Stimulated activated CD4-positive, alpha-beta T cell treated with anti-CD3 and anti-CD28 coated beads, Interleukin-1b, Interleukin-23, amount 100 ng/mL, for 4 hours (primary cell): Measurements from ENCODE around the gene FAM161A.
"Not testable (repeated sequence)": the region's sequence is repeated elsewhere in the genome, so short reads cannot be mapped to it uniquely, and the experiment has no call there.

Experiments
- DNase-seq, 2 donors: peaks; one replicate each; pipeline ENCODE4 v3.0.0-alpha.2; 2020; ENCODE audit warnings: low read depth in 2 of 2

FAM161A gene

GRCh38 chr2:61853847-61854563 is at the start of gene FAM161A:
FAM161A (minus strand) TSS chr2:61854060; CDS start chr2:61854041, 19 bp downstream.
- DNase-seq = peak; percentile 47 to 70

- DNase-seq = no peak
Measured at GRCh38 chr2:61900281-61900680, 46.4 kb upstream of the FAM161A start.

GRCh38 chr2:61898810-61899209 is 45.0 kb upstream of the FAM161A start:
- DNase-seq = no peak

- DNase-seq = peak; percentile 88
Measured at GRCh38 chr2:61888267-61889055, 34.6 kb upstream of the FAM161A start, which contains the start of gene CCT4. CCT4 (minus strand) TSS chr2:61888656; CDS start chr2:61888507, 149 bp downstream.

GRCh38 chr2:61887717-61888266 is 33.9 kb upstream of the FAM161A start:
- no peak for DNase-seq

GRCh38 chr2:61885896-61886603 is 32.2 kb upstream of the FAM161A start:
- no peak for DNase-seq

GRCh38 chr2:61882850-61883249 is 29.0 kb upstream of the FAM161A start:
- DNase-seq = no peak

- not testable (repeated sequence) for DNase-seq
Measured at GRCh38 chr2:61879351-61879750, 25.5 kb upstream of the FAM161A start.

GRCh38 chr2:61878761-61879160 is 24.9 kb upstream of the FAM161A start:
- DNase-seq = no peak

GRCh38 chr2:61877571-61878245 is 23.8 kb upstream of the FAM161A start:
- no peak for DNase-seq

GRCh38 chr2:61876400-61876799 is 22.5 kb upstream of the FAM161A start:
- no peak for DNase-seq

- not testable (repeated sequence) for DNase-seq
Measured at GRCh38 chr2:61866482-61867089, 12.7 kb upstream of the FAM161A start.

- no peak for DNase-seq
Measured at GRCh38 chr2:61862085-61862484, 8.2 kb upstream of the FAM161A start.

- no peak for DNase-seq
Measured at GRCh38 chr2:61857224-61857623, 3.4 kb upstream of the FAM161A start.

- no peak for DNase-seq
Measured at GRCh38 chr2:61855318-61855613, 1.4 kb upstream of the FAM161A start.

- peak; percentile 71 to 82 for DNase-seq
Measured at GRCh38 chr2:61854564-61855317, 881 bp upstream of the FAM161A start.

GRCh38 chr2:61853086-61853846 is 594 bp downstream of the FAM161A start:
- DNase-seq = no peak

- DNase-seq = not testable (repeated sequence)
Measured at GRCh38 chr2:61851270-61851669, 2.6 kb downstream of the FAM161A start.

GRCh38 chr2:61845320-61845719 is 8.5 kb downstream of the FAM161A start:
- no peak for DNase-seq

- DNase-seq = no peak
Measured at GRCh38 chr2:61841286-61841685, 12.6 kb downstream of the FAM161A start.
